Stimulated activated CD8-positive, alpha-beta memory T cell treated with anti-CD3 and anti-CD28 coated beads, Interleukin-7, amount 100 ng/mL, for 24 hours (primary cell): Measurements from ENCODE around the gene DRC7.

ENCODE experiments used
- DNase-seq: peaks from one replicate; pipeline ENCODE4 v3.0.0-alpha.2; 2020; ENCODE audit warnings: low read depth

DRC7 gene

GRCh38 chr16:57694725-57695679 lies at the start of gene DRC7:
Gene DRC7 (plus strand): TSS chr16:57694806. CDS start chr16:57697950, 3,144 bp downstream.
- no peak for DNase-seq

GRCh38 chr16:57645169-57645568 lies 49.4 kb upstream of the DRC7 start:
- DNase-seq, result no peak

- no peak for DNase-seq
Observed at GRCh38 chr16:57645691-57646387, 48.8 kb upstream of the DRC7 start.

- no peak for DNase-seq
Observed at GRCh38 chr16:57646388-57647039, 48.1 kb upstream of the DRC7 start.

GRCh38 chr16:57647136-57647875 lies 47.3 kb upstream of the DRC7 start:
- no peak for DNase-seq

GRCh38 chr16:57648125-57648524 lies 46.5 kb upstream of the DRC7 start:
- no peak for DNase-seq

GRCh38 chr16:57648581-57649442 lies 45.8 kb upstream of the DRC7 start:
- DNase-seq, result peak; percentile 80

GRCh38 chr16:57649443-57649751 lies 45.2 kb upstream of the DRC7 start:
- DNase-seq, result no peak

GRCh38 chr16:57649846-57650245 lies 44.8 kb upstream of the DRC7 start:
- no peak for DNase-seq

GRCh38 chr16:57651344-57652333 lies 43.0 kb upstream of the DRC7 start:
- no peak for DNase-seq

GRCh38 chr16:57652695-57653471 lies 41.7 kb upstream of the DRC7 start:
- DNase-seq, result no peak

GRCh38 chr16:57653936-57654335 lies 40.7 kb upstream of the DRC7 start:
- no peak for DNase-seq

GRCh38 chr16:57656342-57656955 lies 38.2 kb upstream of the DRC7 start:
- no peak for DNase-seq

GRCh38 chr16:57657228-57657627 lies 37.4 kb upstream of the DRC7 start:
- no peak for DNase-seq

GRCh38 chr16:57658130-57658877 lies 36.3 kb upstream of the DRC7 start:
- DNase-seq, result no peak

GRCh38 chr16:57658878-57659674 lies 35.5 kb upstream of the DRC7 start:
- no peak for DNase-seq
